H9 (cell line): ENCODE measurements around the gene RTN1. TPM values are rescaled to one million over a fixed set of nuclear protein-coding genes. Genes with fewer than 3 reads are reported as not detected.

Experiments used
- DNase-seq: peaks from one replicate; pipeline ENCODE4 v3.0.0-alpha.2; 2017
- H2AFZ ChIP-seq: one replicate; pipeline ENCODE4 v1.6.1; 2013; ENCODE audit warnings: mild to moderate bottlenecking, low read length, control low read depth, moderate library complexity
- H2AK5ac ChIP-seq: 2 replicates; pipeline ENCODE4 v1.6.1; 2013; ENCODE audit warnings: low read length, control low read depth, mixed read lengths; ENCODE audit not compliant: insufficient read length
- H2BK120ac ChIP-seq: one replicate; pipeline ENCODE4 v1.6.1; 2013; ENCODE audit warnings: low read depth, mild to moderate bottlenecking, low read length, control low read depth, inconsistent platforms; ENCODE audit not compliant: poor library complexity, severe bottlenecking
- H2BK12ac ChIP-seq: 2 replicates; pipeline ENCODE4 v1.6.1; 2013; ENCODE audit warnings: low read length, control low read depth, mixed read lengths, low read depth; ENCODE audit not compliant: insufficient read length
- H2BK15ac ChIP-seq: 2 replicates; pipeline ENCODE4 v1.6.1; 2013; ENCODE audit warnings: low read depth, low read length, control low read depth
- H2BK20ac ChIP-seq: one replicate; pipeline ENCODE4 v1.6.1; 2013; ENCODE audit warnings: low read depth, mild to moderate bottlenecking, low read length, control low read depth, inconsistent platforms; ENCODE audit not compliant: poor library complexity, severe bottlenecking
- H2BK5ac ChIP-seq: 2 replicates; pipeline ENCODE4 v1.6.1; 2013; ENCODE audit warnings: low read length, control low read depth, mixed read lengths; ENCODE audit not compliant: insufficient read length
- H3K14ac ChIP-seq: 2 replicates; pipeline ENCODE4 v1.6.1; 2013; ENCODE audit warnings: low read length, control low read depth; ENCODE audit not compliant: insufficient read depth
- H3K18ac ChIP-seq: 2 replicates; pipeline ENCODE4 v1.6.1; 2013; ENCODE audit warnings: low read depth, mild to moderate bottlenecking, mixed read lengths, low read length, control low read depth; ENCODE audit not compliant: insufficient read length
- H3K23ac ChIP-seq: 2 replicates; pipeline ENCODE4 v1.6.1; 2013; ENCODE audit warnings: low read length, control low read depth, mixed read lengths, low read depth; ENCODE audit not compliant: insufficient read length
- H3K23me2 ChIP-seq: 2 replicates; pipeline ENCODE4 v1.6.1; 2013; ENCODE audit warnings: low read depth, mild to moderate bottlenecking, mixed read lengths, low read length, control low read depth; ENCODE audit not compliant: insufficient read length, poor library complexity, severe bottlenecking
- H3K27ac ChIP-seq: 2 replicates; pipeline ENCODE4 v1.5.1; 2013; ENCODE audit warnings: low read length, control low read depth, mixed read lengths, low read depth; ENCODE audit not compliant: insufficient read length
- H3K27me3 ChIP-seq: 2 replicates; pipeline ENCODE4 v1.6.1; 2013; ENCODE audit warnings: low read length, control low read depth, inconsistent platforms; ENCODE audit not compliant: insufficient read depth
- H3K4ac ChIP-seq: 2 replicates; pipeline ENCODE4 v1.6.1; 2013; ENCODE audit warnings: low read depth, mild to moderate bottlenecking, control low read depth, inconsistent platforms, low read length, moderate library complexity
- H3K4me1 ChIP-seq: 2 replicates; pipeline ENCODE4 v1.6.1; 2013; ENCODE audit warnings: low read length, control low read depth, inconsistent platforms; ENCODE audit not compliant: insufficient read depth
- H3K4me2 ChIP-seq: 2 replicates; pipeline ENCODE4 v1.6.1; 2013; ENCODE audit warnings: low read length, control low read depth, mixed read lengths; ENCODE audit not compliant: insufficient read length, insufficient read depth
- H3K56ac ChIP-seq: 2 replicates; pipeline ENCODE4 v1.6.1; 2013; ENCODE audit warnings: low read depth, mild to moderate bottlenecking, mixed read lengths, low read length, control low read depth; ENCODE audit not compliant: insufficient read length
- H3K79me1 ChIP-seq: 2 replicates; pipeline ENCODE4 v1.6.1; 2013; ENCODE audit warnings: low read depth, mild to moderate bottlenecking, moderate library complexity, low read length, control low read depth, inconsistent platforms; ENCODE audit not compliant: insufficient read depth, poor library complexity, severe bottlenecking
- H3K79me2 ChIP-seq: 2 replicates; pipeline ENCODE4 v1.6.1; 2013; ENCODE audit warnings: low read length, control low read depth, inconsistent platforms; ENCODE audit not compliant: insufficient read depth
- H3K9ac ChIP-seq: 2 replicates; pipeline ENCODE4 v1.6.1; 2013; ENCODE audit warnings: low read length, control low read depth, mixed read lengths; ENCODE audit not compliant: insufficient read length; ENCODE audit errors: extremely low read depth
- H3K9me3 ChIP-seq: one replicate; pipeline ENCODE4 v1.6.1; 2013; ENCODE audit warnings: low read depth, low read length, inconsistent platforms; ENCODE audit not compliant: control insufficient read depth
- H3T11ph ChIP-seq: one replicate; pipeline ENCODE4 v1.6.1; 2013; ENCODE audit warnings: mild to moderate bottlenecking, low read length, control low read depth, inconsistent platforms
- H4K20me1 ChIP-seq: one replicate; pipeline ENCODE4 v1.6.1; 2013; ENCODE audit not compliant: control insufficient read depth, insufficient read length, insufficient read depth
- H4K5ac ChIP-seq: 2 replicates; pipeline ENCODE4 v1.6.1; 2013; ENCODE audit warnings: low read depth, mild to moderate bottlenecking, mixed read lengths, low read length, control low read depth; ENCODE audit not compliant: insufficient read length
- H4K8ac ChIP-seq: replicated peaks from 2 replicates; pipeline ENCODE4 v1.6.1; 2013; ENCODE audit warnings: low read length, control low read depth, mixed read lengths, low read depth; ENCODE audit not compliant: insufficient read length
- H4K91ac ChIP-seq: 2 replicates; pipeline ENCODE4 v1.6.1; 2013; ENCODE audit warnings: low read depth, mild to moderate bottlenecking, moderate library complexity, mixed read lengths, low read length, control low read depth; ENCODE audit not compliant: insufficient read length
- H3K27ac Mint-ChIP-seq, 3 experiments: 2 replicates in 2 of 3; 3 replicates in 1 of 3; pipeline ENCODE4 v1.8.0; 2020 to 2021; ENCODE audit warnings: mixed read lengths in 3 of 3, mild to moderate bottlenecking in 1 of 3, moderate library complexity in 1 of 3
- H3K27me3 Mint-ChIP-seq: 2 replicates; pipeline ENCODE4 v1.8.0; 2021; ENCODE audit warnings: low read depth, mild to moderate bottlenecking, moderate library complexity, mixed read lengths
- H3K36me3 Mint-ChIP-seq, 3 experiments: 2 replicates in 2 of 3; 3 replicates in 1 of 3; pipeline ENCODE4 v1.8.0; 2020 to 2021; ENCODE audit warnings: low read depth in 3 of 3, mixed read lengths in 3 of 3; ENCODE audit not compliant: insufficient read depth in 1 of 3
- H3K4me1 Mint-ChIP-seq, 2 experiments: 2 replicates each; pipeline ENCODE4 v1.8.0; 2020; ENCODE audit warnings: mixed read lengths in 2 of 2
- H3K4me3 Mint-ChIP-seq, 2 experiments: 2 replicates in 1 of 2; 3 replicates in 1 of 2; pipeline ENCODE4 v1.8.0; 2020 to 2021; ENCODE audit warnings: mild to moderate bottlenecking in 2 of 2, mixed read lengths in 2 of 2, moderate library complexity in 1 of 2
- H3K9me3 Mint-ChIP-seq, 2 experiments: 2 replicates in 1 of 2; 3 replicates in 1 of 2; pipeline ENCODE4 v1.8.0; 2020; ENCODE audit warnings: mild to moderate bottlenecking in 2 of 2, mixed read lengths in 2 of 2, moderate library complexity in 1 of 2
- CTCF ChIP-seq: fragments of 200-600 bp; sonication (generic); conservative IDR thresholded peaks from 3 replicates; pipeline ENCODE4 v1.8.0; 2021; ENCODE audit warnings: antibody characterized with exemption, mild to moderate bottlenecking
- WGBS: extraction: QIAGEN DNeasy Blood & Tissue Kit; methylation state at CpG from one replicate; pipeline ENCODE4 v1.1.7; 2013; ENCODE audit warnings: missing lambda C conversion rate, low lambda C conversion rate, mixed read lengths; ENCODE audit not compliant: insufficient read length; ENCODE audit errors: extremely low coverage; 5-methylcytosine and 5-hydroxymethylcytosine counted together
- total RNA-seq: library from RNA; stranded (reverse); gene quantifications from 2 replicates; pipeline ENCODE4 v1.2.1, GENCODE V29; 2021

The RTN1 gene
- total RNA-seq, 1 experiment from 2014 or later = 1.8 TPM

- Histone ChIP-seq H4K20me1 (no peaks in the 10 kb centered on the region), H4K91ac (no peak overlapping the region), H3K9ac (no peak overlapping the region), H3K23me2 (no peaks in the 10 kb centered on the region), H3T11ph (no peak overlapping the region), H3K9me3 (no peaks in the 10 kb centered on the region), H2BK120ac (no peak overlapping the region), H3K4me1 (no peaks in the 10 kb centered on the region), H3K18ac (no peak overlapping the region), H4K5ac (no peak overlapping the region), H2BK5ac (no peak overlapping the region), H3K23ac (no peak overlapping the region), H3K79me1 (no peaks in the 10 kb centered on the region), H3K56ac (no peak overlapping the region), H3K4ac (no peak overlapping the region), H2BK20ac (no peak overlapping the region), H3K27ac (no peak overlapping the region), H3K14ac (no peak overlapping the region), H3K79me2 (no peaks in the 10 kb centered on the region), H2AFZ (no peak overlapping the region), H3K27me3 (no peaks in the 10 kb centered on the region; the same call in 1 of the 2 replicates), H2AK5ac (no peak overlapping the region), H3K4me2 (no peak overlapping the region), H4K8ac (no peak overlapping the region), H2BK12ac (no peak overlapping the region), H2BK15ac (no peak overlapping the region)
- TF ChIP-seq CTCF = no peak
- no peak overlapping the region for H3K27ac Mint-ChIP-seq
- no peaks in the 10 kb centered on the region for H3K27me3 Mint-ChIP-seq
- no peaks in the 10 kb centered on the region for H3K9me3 Mint-ChIP-seq
- H3K36me3 Mint-ChIP-seq = no peaks in the 10 kb centered on the region
- H3K4me3 Mint-ChIP-seq = no peak overlapping the region
- H3K4me1 Mint-ChIP-seq = peaks cover 10 to 11% of the 10 kb centered on the region in 2 experiments
- WGBS = no CpG with 5 or more reads among the region's 1 CpG
- no peak for DNase-seq
Observed at GRCh38 chr14:59675394-59675793, 195.2 kb downstream of the RTN1 start.
